Activated CD8-positive, alpha-beta memory T cell treated with anti-CD3 and anti-CD28 coated beads for 24 hours (primary cell): ENCODE measurements around the gene ACOT8.
"Not testable (repeated sequence)": the region's sequence is repeated elsewhere in the genome, so short reads cannot be mapped to it uniquely, and the experiment has no call there.

Experiments
- DNase-seq: peaks from one replicate; pipeline ENCODE4 v3.0.0-alpha.2; 2020

ACOT8 gene

DNA sequence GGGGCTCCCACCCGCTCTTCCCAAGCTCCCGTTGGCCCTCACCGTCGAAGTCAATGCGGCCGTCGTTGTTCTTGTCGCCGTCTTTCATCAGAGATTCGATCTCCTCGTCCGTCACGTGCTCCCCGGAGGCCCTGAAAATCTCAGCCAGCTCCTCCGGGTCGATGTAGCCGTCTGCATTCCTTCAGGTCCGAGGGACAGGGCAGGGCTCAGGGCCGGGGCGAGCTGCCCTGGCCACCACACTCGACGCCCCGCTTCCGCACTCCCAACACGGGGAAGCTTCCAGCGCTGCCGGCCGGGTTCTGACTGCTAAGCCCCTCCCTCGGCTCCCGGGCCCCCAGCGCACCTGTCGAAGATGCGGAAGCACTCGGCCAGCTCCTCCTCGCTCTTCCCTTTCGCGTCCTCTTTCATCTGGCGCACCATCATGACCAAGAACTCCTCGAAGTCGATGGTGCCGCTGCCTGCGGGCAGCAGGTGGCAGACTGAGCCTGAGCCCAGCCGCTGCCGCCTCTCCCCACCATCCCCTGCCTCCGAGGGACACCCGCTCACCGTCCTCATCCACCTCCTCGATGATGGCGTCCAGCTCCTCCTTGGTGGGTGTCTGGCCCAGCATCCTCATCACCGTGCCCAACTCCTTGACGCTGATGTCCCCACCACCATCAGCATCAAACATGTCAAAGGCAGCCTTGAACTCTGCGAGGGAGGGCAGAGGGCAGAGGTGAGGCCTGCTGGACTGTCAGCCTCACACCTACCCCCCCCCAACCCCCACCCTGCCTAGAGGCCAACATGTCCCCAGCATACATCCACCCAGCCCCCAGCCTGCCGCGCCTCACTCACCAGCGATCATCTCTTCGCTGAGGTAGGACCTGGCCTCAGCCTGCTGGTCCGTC is 33.0 kb downstream of the ACOT8 start:
- DNase-seq, result peak; percentile 72

DNA sequence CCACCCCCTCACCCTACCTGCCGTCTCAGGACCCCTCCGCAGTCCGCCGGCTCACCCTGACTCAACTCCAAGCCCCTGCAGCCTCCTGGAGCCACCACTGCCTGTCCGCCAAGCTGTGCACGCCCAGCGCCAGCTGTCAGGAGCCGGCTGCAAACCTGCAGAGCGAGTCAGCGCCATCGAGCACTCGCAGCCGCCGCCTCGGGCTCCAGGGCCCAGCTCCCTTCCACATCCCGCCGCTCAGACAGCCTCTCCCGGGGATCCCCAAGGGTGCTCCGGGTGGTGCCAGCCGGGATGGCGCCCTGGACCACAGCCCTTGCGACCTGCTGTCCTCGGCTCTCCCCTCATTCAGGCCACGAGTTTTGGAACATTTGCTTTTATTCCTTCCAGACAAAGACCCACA is 34.3 kb downstream of the ACOT8 start:
- no peak for DNase-seq

- no peak for DNase-seq
Measured at GRCh38 chr20:45821947-45822346, 35.2 kb downstream of the ACOT8 start.

- no peak for DNase-seq
Measured at GRCh38 chr20:45819466-45819865, 37.7 kb downstream of the ACOT8 start.

DNA sequence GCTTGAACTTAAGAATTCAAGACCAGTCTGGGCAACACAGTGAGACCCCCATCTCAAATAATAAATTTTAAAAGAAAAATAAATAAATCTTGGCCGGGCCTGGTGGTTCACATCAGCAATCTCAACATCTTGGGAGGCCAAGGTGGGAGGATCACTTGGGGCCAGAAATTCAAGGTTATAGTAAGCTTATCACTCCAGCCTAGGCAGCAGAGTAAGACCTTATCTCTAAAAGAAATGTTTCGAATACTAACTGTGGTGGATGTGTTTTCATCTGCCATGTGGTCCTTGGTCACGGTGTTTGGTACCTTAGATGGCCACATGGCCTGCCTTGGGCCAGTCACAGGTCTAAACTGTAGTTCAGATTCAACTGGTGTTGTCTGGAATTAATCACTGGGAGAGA is 39.0 kb downstream of the ACOT8 start:
- DNase-seq, result no peak

DNA sequence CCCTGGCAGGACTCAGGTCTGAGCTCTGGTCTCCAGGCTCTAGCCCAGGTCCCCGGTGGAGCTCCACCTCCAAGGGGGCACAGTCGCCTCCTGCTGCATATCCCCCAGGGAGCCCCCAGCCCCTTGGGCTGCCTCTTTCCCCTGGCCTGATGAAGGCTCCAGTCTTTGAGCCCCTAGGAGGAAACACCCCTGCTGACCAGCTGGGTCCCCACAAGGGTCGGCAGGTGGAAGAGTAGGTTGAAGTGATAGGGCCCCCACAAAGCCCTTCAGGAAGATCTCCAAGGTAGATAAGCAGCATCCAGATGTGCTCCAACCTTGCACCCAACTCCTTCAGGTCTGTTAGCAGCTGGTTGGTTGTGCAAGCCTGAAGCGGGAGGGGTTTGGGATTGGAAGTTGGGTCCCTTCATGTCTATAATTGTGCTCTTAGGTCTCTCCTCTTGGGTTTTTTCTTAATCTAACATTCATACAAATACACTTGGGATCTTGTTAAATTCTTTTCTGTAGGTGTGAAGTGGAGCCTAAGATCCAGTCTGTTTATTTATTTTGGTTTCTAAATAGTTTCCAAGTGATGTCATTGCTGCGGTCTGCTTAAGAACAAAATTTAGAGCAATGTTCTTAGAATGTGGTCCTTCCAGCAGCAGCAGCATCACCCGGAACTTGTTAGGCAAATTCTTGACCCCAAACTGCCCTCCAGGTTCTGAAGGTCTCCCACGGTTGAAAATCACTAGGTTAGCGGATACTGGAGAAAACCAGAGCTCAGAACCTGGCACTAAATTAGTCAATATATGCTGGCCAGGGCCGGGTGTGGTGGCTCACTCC is 39.6 kb downstream of the ACOT8 start:
- DNase-seq, result no peak

GRCh38 chr20:45816951-45817350 is 40.2 kb downstream of the ACOT8 start:
- no peak for DNase-seq

DNA sequence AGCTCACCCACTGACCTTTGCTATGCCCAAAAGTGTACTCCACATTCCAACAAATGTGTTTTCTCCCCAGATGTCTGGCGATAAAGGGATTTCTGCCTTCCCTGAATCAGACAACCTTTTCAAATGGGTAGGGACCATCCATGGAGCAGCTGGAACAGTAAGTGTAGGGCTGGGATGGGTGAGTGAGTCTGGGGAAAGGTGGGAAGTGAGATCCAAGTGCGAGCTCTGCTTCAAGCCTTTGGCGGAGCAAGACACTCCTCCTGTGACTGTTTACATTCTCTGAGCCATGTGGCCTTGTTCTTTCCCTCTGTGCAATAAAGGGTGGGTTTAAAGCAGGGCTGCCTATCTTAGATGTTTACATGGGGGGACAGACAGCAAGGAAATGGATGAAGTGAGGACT is 42.9 kb downstream of the ACOT8 start:
- no peak for DNase-seq

GRCh38 chr20:45813489-45813888 is 43.7 kb downstream of the ACOT8 start:
- DNase-seq, result no peak

DNA sequence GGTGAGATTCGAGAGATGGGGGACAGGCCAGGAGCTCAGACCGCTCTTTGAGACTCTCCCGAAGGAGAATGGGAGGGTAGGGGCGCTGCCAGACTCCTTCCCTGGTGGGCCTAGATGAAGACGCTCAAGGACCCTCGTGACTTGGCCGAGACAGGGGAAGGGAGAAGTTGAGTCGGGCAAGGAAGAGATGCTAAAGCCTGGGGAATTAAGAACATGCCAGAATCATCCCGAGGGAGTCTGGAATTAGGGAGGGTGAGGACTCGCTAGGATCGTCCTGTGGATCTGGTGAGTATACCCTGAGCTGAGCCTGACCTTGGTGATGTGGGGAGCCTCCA is 44.2 kb downstream of the ACOT8 start:
- no peak for DNase-seq

- DNase-seq, result peak; percentile 93
Measured at GRCh38 chr20:45812157-45813005, 44.8 kb downstream of the ACOT8 start, which contains the start of gene UBE2C. Gene UBE2C (plus strand): TSS chr20:45812644. CDS start chr20:45812696, 52 bp downstream.

DNA sequence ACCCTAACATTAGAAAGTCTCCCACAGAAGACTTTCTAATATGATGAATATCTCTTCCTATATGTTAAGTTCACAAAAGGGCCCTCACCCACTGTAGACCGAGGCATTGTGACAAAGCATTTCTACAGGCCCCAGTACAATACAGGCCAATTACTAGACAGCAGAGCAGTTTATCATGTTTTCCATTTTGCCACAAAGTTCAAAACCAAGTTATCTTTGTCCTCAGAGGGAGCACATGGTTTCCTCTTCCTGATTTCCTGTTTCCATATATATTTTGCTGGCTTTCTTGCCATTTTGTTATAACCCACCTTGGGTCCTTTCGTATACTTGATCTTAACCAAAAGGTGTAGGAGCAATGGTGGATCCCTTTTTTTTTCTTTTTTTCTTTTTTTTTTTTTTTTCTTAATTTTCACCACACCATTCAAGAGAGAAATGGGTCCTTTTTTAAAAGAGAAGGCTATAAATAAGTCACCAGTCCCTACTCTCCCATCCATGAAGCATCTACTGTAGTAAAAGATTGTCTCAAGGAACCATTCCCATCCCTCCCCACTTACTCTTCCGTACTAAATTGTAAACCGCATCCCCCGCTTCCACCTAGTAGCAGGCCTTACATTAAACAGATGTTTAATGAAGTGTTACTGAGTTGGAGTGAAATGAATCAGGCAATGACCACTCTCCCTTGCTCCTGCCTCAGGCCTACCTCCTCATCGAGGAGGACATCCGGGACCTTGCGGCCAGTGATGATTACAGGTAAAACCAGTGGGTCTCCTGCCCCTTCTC is 46.8 kb downstream of the ACOT8 start:
- no peak for DNase-seq

GRCh38 chr20:45801851-45802250 is 55.3 kb downstream of the ACOT8 start:
- DNase-seq, result no peak

- DNase-seq, result peak; percentile 75
Measured at GRCh38 chr20:45798935-45799642, 58.1 kb downstream of the ACOT8 start.

GRCh38 chr20:45797955-45798354 is 59.2 kb downstream of the ACOT8 start:
- DNase-seq, result not testable (repeated sequence)

DNA sequence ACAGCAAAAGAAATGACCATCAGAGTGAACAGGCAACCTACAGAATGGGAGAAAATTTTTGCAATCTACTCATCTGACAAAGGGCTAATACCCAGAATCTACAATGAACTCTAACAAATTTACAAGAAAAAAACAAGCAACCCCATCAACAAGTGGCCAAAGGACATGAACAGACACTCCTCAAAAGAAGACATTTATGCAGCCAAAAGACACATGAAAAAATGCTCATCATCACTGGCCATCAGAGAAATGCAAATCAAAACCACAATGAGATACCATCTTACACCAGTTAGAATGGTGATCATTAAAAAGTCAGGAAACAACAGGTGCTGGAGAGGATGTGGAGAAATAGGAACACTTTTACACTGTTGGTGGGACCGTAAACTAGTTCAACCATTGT is 59.7 kb downstream of the ACOT8 start:
- DNase-seq, result not testable (repeated sequence)

DNA sequence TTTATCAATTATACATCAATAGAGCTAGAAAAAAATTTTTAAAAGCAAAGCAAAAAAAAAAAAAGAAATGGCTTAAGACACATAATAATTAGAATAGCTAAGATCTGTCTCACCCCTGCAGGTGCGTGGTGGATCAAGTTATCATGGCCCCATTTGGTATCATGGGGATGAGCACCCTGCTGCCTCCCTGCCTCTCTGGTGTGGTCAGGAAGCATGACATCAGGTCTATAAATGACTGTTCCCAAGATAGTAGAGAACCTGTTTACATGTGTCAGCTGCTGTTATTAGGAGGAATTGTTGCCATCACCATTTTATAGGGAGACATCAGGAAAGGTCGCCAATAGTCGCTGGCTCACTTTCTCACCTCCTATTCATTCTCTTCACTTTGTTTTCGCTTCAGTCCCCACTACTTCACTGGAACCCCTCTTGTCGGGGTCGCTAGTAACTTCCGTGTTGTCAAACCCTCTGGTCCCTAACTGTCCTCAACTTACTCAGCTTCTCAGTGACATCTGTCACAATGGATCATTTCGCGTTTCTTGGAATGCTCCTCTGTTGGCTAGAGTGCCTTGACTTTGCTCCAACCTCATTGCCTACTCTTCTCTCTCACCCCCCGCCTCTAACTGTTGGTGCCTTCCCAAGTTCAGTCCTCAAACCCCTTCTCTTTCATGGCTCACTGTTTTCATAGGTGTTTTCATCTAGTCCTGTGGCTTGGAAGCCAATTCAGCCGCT is 60.7 kb downstream of the ACOT8 start:
- DNase-seq, result no peak

DNA sequence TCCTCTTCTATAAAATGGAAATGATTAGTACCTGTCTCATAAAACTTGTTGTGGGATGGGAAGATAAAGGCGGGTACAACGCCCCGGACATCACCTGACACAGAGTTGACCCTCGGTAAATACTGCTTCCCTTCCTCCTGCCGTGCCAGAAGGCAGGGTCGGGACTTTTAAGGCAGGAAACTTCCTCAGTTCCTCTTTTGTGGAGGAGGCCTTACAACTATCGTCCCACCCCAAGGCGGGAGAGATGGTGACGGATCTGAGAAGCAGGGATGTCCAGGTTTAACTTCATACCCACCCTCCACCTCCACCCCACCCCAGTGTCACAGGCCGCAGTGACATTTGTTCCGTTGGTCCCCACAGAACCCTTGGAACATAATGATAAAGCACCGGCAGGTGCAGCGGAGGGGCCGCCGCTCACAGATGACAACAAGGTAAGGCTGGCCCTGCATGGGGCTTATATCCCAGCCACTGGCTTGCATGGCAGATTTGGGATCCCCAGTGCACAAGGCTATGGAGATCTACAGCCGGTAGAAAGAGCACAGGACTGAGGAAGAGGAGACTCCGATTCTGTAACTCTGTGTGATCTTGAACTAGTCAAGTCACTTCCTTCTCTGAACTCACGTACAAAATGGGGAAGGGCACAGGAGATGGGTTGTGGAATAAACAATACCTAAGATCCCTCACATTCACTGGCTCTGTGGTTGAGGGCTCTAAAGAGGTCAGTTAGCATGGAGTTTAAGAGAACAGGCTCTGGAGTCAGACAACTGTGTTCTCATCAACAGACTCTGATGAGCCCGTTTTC is 64.7 kb downstream of the ACOT8 start:
- DNase-seq, result no peak
